GM21381 (cell line): ENCODE results near the gene SULT6B1.
"Not testable (repeated sequence)": the region's sequence is repeated elsewhere in the genome, so short reads cannot be mapped to it uniquely, and the experiment has no call there.

Experiments used
- ATAC-seq: cut with Tn5 transposase; IDR thresholded peaks from one replicate; pipeline ENCODE4 v1.9.1; 2021; ENCODE audit warnings: mild to moderate bottlenecking, moderate library complexity; ENCODE audit not compliant: unreplicated experiment

Gene SULT6B1

GRCh38 chr2:37188570-37188969 is at the start of gene SULT6B1:
Gene SULT6B1, minus strand, starts transcription at chr2:37188670. Its CDS starts 30 bp downstream, at chr2:37188640.
- no peak for ATAC-seq

GRCh38 chr2:37232131-37232933 is 43.9 kb upstream of the SULT6B1 start:
- ATAC-seq: no peak

GRCh38 chr2:37231241-37232130 is 43.0 kb upstream of the SULT6B1 start, which contains the start of the genes CEBPZ and NDUFAF7:
Gene CEBPZ, minus strand, starts transcription at chr2:37231596. Its CDS starts 29 bp downstream, at chr2:37231567.
Gene NDUFAF7, plus strand, starts transcription at chr2:37231658. Its CDS starts 48 bp downstream, at chr2:37231706.
- ATAC-seq: peak; percentile 95

- no peak for ATAC-seq
Observed at GRCh38 chr2:37230581-37230980, 42.1 kb upstream of the SULT6B1 start.

- no peak for ATAC-seq
Observed at GRCh38 chr2:37228788-37229187, 40.3 kb upstream of the SULT6B1 start.

- no peak for ATAC-seq
Observed at GRCh38 chr2:37226863-37227262, 38.4 kb upstream of the SULT6B1 start.

- ATAC-seq: not testable (repeated sequence)
Observed at GRCh38 chr2:37225129-37225528, 36.7 kb upstream of the SULT6B1 start.

- ATAC-seq: no peak
Observed at GRCh38 chr2:37224063-37224462, 35.6 kb upstream of the SULT6B1 start.

- ATAC-seq: no peak
Observed at GRCh38 chr2:37223131-37223530, 34.7 kb upstream of the SULT6B1 start.

- no peak for ATAC-seq
Observed at GRCh38 chr2:37219046-37219445, 30.6 kb upstream of the SULT6B1 start.

- no peak for ATAC-seq
Observed at GRCh38 chr2:37215250-37215649, 26.8 kb upstream of the SULT6B1 start.

GRCh38 chr2:37211939-37212338 is 23.5 kb upstream of the SULT6B1 start:
- ATAC-seq: no peak

- no peak for ATAC-seq
Observed at GRCh38 chr2:37211212-37211611, 22.7 kb upstream of the SULT6B1 start.

GRCh38 chr2:37206760-37207159 is 18.3 kb upstream of the SULT6B1 start:
- not testable (repeated sequence) for ATAC-seq

GRCh38 chr2:37205689-37206341 is 17.3 kb upstream of the SULT6B1 start:
- no peak for ATAC-seq

- ATAC-seq: not testable (repeated sequence)
Observed at GRCh38 chr2:37205071-37205661, 16.7 kb upstream of the SULT6B1 start.

- no peak for ATAC-seq
Observed at GRCh38 chr2:37203708-37204107, 15.2 kb upstream of the SULT6B1 start.

GRCh38 chr2:37201766-37202165 is 13.3 kb upstream of the SULT6B1 start:
- no peak for ATAC-seq

- ATAC-seq: no peak
Observed at GRCh38 chr2:37201208-37201607, 12.7 kb upstream of the SULT6B1 start.

- no peak for ATAC-seq
Observed at GRCh38 chr2:37198681-37199065, 10.2 kb upstream of the SULT6B1 start.
